HEK293 (cell line): Measurements from ENCODE around the gene KIAA0825.
"Not testable (repeated sequence)": the region's sequence is repeated elsewhere in the genome, so short reads cannot be mapped to it uniquely, and the experiment has no call there.

Experiments
- CTCF ChIA-PET: fragments of 350-600 bp; formaldehyde crosslinking; extraction: SDS; loops from one replicate; lab custom pipeline; 2021; ENCODE audit warnings: antibody characterized with exemption; lab: Yijun Ruan, JAX
- POLR2A ChIA-PET: fragments of 300-600 bp; formaldehyde crosslinking; extraction: SDS; loops from one replicate; lab custom pipeline; 2020; ENCODE audit warnings: antibody characterized with exemption, inconsistent platforms; lab: Yijun Ruan, JAX
- H3K27ac ChIP-seq: fragments of 200-500 bp; sonication (Bioruptor generic); 2 replicates; pipeline ENCODE4 v1.5.1; 2014; ENCODE audit warnings: low read depth, low read length, control low read depth, inconsistent platforms; ENCODE audit errors: extremely low read depth
- H3K36me3 ChIP-seq, 2 experiments: fragments of 200-500 bp in 1 of 2; sonication (Bioruptor generic) in 1 of 2; 1 replicate in 1 of 2; 2 replicates in 1 of 2; pipeline ENCODE4 v1.5.1; 2014 to 2017; ENCODE audit warnings: inconsistent platforms in 2 of 2, low read length in 2 of 2; ENCODE audit not compliant: control insufficient read depth in 2 of 2, insufficient read depth in 1 of 2
- H3K4me1 ChIP-seq: fragments of 200-500 bp; sonication (Bioruptor generic); 2 replicates; pipeline ENCODE4 v1.5.1; 2014; ENCODE audit warnings: mild to moderate bottlenecking, low read length, inconsistent platforms; ENCODE audit not compliant: control insufficient read depth, insufficient read depth
- H3K4me3 ChIP-seq: 2 replicates; pipeline ENCODE4 v1.5.1; 2011; ENCODE audit warnings: low read depth, mild to moderate bottlenecking, control low read depth, low read length, moderate library complexity
- H3K9me3 ChIP-seq: fragments of 200-500 bp; sonication (Bioruptor generic); 2 replicates; pipeline ENCODE4 v1.5.1; 2014; ENCODE audit warnings: low read depth, low read length, inconsistent platforms; ENCODE audit not compliant: control insufficient read depth, insufficient read depth
- KLF16 ChIP-seq: fragments of 450-650 bp; formaldehyde crosslinking; IDR thresholded peaks from 2 replicates; pipeline ENCODE4 v1.5.1; 2017; ENCODE audit warnings: missing biosample characterization, missing genetic modification characterization
- MZF1 ChIP-seq: fragments of 450-650 bp; formaldehyde crosslinking; IDR thresholded peaks from 2 replicates; pipeline ENCODE4 v1.5.1; 2017; ENCODE audit warnings: missing biosample characterization, missing genetic modification characterization, borderline replicate concordance
- PBX3 ChIP-seq: sonication (generic); formaldehyde crosslinking; IDR thresholded peaks from 2 replicates; pipeline ENCODE4 v1.8.1; 2022; ENCODE audit warnings: mild to moderate bottlenecking, moderate library complexity, missing genetic modification reagents
- PRDM10 ChIP-seq: fragments of 450-650 bp; formaldehyde crosslinking; IDR thresholded peaks from 2 replicates; pipeline ENCODE4 v1.5.1; 2016; ENCODE audit warnings: missing biosample characterization, missing genetic modification characterization
- ZBTB8A ChIP-seq: fragments of 450-650 bp; formaldehyde crosslinking; IDR thresholded peaks from 2 replicates; pipeline ENCODE4 v1.5.1; 2016; ENCODE audit warnings: missing biosample characterization, missing genetic modification characterization
- ZNF114 ChIP-seq: fragments of 450-650 bp; formaldehyde crosslinking; IDR thresholded peaks from 2 replicates; pipeline ENCODE4 v1.5.0; 2017; ENCODE audit warnings: missing biosample characterization, missing genetic modification characterization
- ZNF140 ChIP-seq: fragments of 450-650 bp; formaldehyde crosslinking; IDR thresholded peaks from 2 replicates; pipeline ENCODE4 v1.5.1; 2016; ENCODE audit warnings: missing biosample characterization, missing genetic modification characterization
- ZNF174 ChIP-seq: fragments of 450-650 bp; formaldehyde crosslinking; IDR thresholded peaks from 2 replicates; pipeline ENCODE4 v1.5.0; 2017; ENCODE audit warnings: missing biosample characterization, mild to moderate bottlenecking, missing genetic modification characterization
- ZNF23 ChIP-seq: fragments of 450-650 bp; formaldehyde crosslinking; IDR thresholded peaks from 2 replicates; pipeline ENCODE4 v1.5.1; 2016; ENCODE audit warnings: missing biosample characterization, missing genetic modification characterization, borderline replicate concordance
- ZNF558 ChIP-seq: fragments of 450-650 bp; formaldehyde crosslinking; IDR thresholded peaks from 2 replicates; pipeline ENCODE4 v1.5.1; 2016; ENCODE audit warnings: missing biosample characterization, missing genetic modification characterization
- ZNF585B ChIP-seq: fragments of 450-650 bp; formaldehyde crosslinking; IDR thresholded peaks from 2 replicates; pipeline ENCODE4 v1.5.1; 2016; ENCODE audit warnings: missing biosample characterization, missing genetic modification characterization
- ZNF623 ChIP-seq: fragments of 450-650 bp; formaldehyde crosslinking; IDR thresholded peaks from 2 replicates; pipeline ENCODE4 v1.5.1; 2016; ENCODE audit warnings: missing biosample characterization, missing genetic modification characterization
- ZSCAN18 ChIP-seq: fragments of 450-650 bp; formaldehyde crosslinking; IDR thresholded peaks from 2 replicates; pipeline ENCODE4 v1.5.1; 2016; ENCODE audit warnings: missing biosample characterization, missing genetic modification characterization

Gene KIAA0825

GRCh38 chr5:94125107-94125506 is 493.3 kb downstream of the KIAA0825 start:
- no peaks in the 10 kb centered on the region for H3K36me3 ChIP-seq
- TF ChIP-seq ZNF558 (tag by site-specific recombination) (peak; percentile 97), PBX3 (no peak)
- no peaks in the 10 kb centered on the region for H3K9me3 ChIP-seq
- POLR2A ChIA-PET: no interaction called here
- no peak overlapping the region for H3K27ac ChIP-seq
- CTCF ChIA-PET: no interaction called here
- no peak overlapping the region for H3K4me3 ChIP-seq
- H3K4me1 ChIP-seq: no peaks in the 10 kb centered on the region

GRCh38 chr5:94116317-94116716 is 502.1 kb downstream of the KIAA0825 start:
- H3K9me3 ChIP-seq, POLR2A ChIA-PET, H3K36me3 ChIP-seq, H3K4me1 ChIP-seq: not testable (repeated sequence)
- peak; percentile 93 for TF ChIP-seq ZNF585B
- TF ChIP-seq, all 188 proteins: peak for 1; not testable (repeated sequence) for 187
- H3K27ac ChIP-seq, CTCF ChIA-PET, H3K4me3 ChIP-seq: not testable (repeated sequence)

- Histone ChIP-seq H3K9me3 (no peaks in the 10 kb centered on the region), H3K36me3 (no peaks in the 10 kb centered on the region), H3K4me1 (no peaks in the 10 kb centered on the region), H3K4me3 (no peak overlapping the region), H3K27ac (no peak overlapping the region)
- ChIA-PET CTCF (no interaction called here), POLR2A (no interaction called here)
- TF ChIP-seq ZNF140 (tag by site-specific recombination) (no peak), MZF1 (tag by site-specific recombination) (no peak), ZBTB8A (no peak), ZNF23 (tag by site-specific recombination) (no peak), PRDM10 (tag by site-specific recombination) (no peak), ZNF174 (tag by site-specific recombination) (no peak), ZNF114 (tag by site-specific recombination) (no peak), ZNF623 (no peak), ZSCAN18 (tag by site-specific recombination) (no peak), KLF16 (tag by site-specific recombination) (no peak)
Observed at GRCh38 chr5:94113087-94113486, 505.3 kb downstream of the KIAA0825 start.
